CD14-positive monocyte (primary cell): ENCODE measurements around the gene SYDE1. TPM values are rescaled to one million over a fixed set of nuclear protein-coding genes. Genes with fewer than 3 reads are reported as not detected.
A peak's percentile ranks its signal among the peaks of the same experiment; 100 is the strongest.
"Not testable (repeated sequence)": the region's sequence is repeated elsewhere in the genome, so short reads cannot be mapped to it uniquely, and the experiment has no call there.

ENCODE experiments used
- DNase-seq, 3 donors: peaks; one replicate each; pipeline ENCODE4 v3.0.0-alpha.2; 2011 to 2022
- H2AFZ ChIP-seq: 2 replicates; pipeline ENCODE4 v1.6.0; 2012; ENCODE audit warnings: mild to moderate bottlenecking, low read depth, low read length, inconsistent platforms; ENCODE audit not compliant: insufficient read depth, poor library complexity, severe bottlenecking
- H3K27ac ChIP-seq, 2 donors: 1 replicate in 1 of 2; 2 replicates in 1 of 2; pipeline ENCODE4 v1.5.1; 2012 to 2013; ENCODE audit warnings: low read length in 2 of 2, control low read depth in 1 of 2, inconsistent platforms in 1 of 2, low read depth in 1 of 2, mild to moderate bottlenecking in 1 of 2
- H3K27me3 ChIP-seq, 2 donors: one replicate each; pipeline versions ENCODE4 v1.6.0 to v1.6.1; 2011 to 2013; ENCODE audit warnings: low read length in 2 of 2; ENCODE audit not compliant: control insufficient read depth in 2 of 2, insufficient read depth in 2 of 2
- H3K36me3 ChIP-seq, 2 donors: replicated peaks in 1 of 2; 1 replicate in 1 of 2; 2 replicates in 1 of 2; pipeline versions ENCODE4 v1.5.1 to v1.6.1; 2012 to 2013; ENCODE audit warnings: low read length in 2 of 2, control low read depth in 1 of 2, inconsistent platforms in 1 of 2, mild to moderate bottlenecking in 1 of 2; ENCODE audit not compliant: insufficient read depth in 2 of 2, control insufficient read depth in 1 of 2
- H3K4me1 ChIP-seq, 2 donors: 1 replicate in 1 of 2; 2 replicates in 1 of 2; pipeline versions ENCODE4 v1.5.1 to v1.6.1; 2012 to 2013; ENCODE audit warnings: low read length in 2 of 2, control low read depth in 1 of 2, inconsistent platforms in 1 of 2, mild to moderate bottlenecking in 1 of 2, moderate library complexity in 1 of 2; ENCODE audit not compliant: insufficient read depth in 2 of 2, control insufficient read depth in 1 of 2
- H3K4me2 ChIP-seq: replicated peaks from 2 replicates; pipeline ENCODE3; 2012; ENCODE audit warnings: low read length, moderate library complexity, mild to moderate bottlenecking; ENCODE audit not compliant: poor library complexity, severe bottlenecking; ENCODE audit errors: extremely low read depth
- H3K4me3 ChIP-seq, 3 experiments: fragments of 200-600 bp in 1 of 3; sonication (generic) in 1 of 3; replicated peaks in 1 of 3; 1 replicate in 2 of 3; 2 replicates in 1 of 3; pipeline ENCODE4 v1.5.1; 2011 to 2013; ENCODE audit warnings: low read length in 3 of 3, mild to moderate bottlenecking in 3 of 3, control low read depth in 2 of 3, low read depth in 2 of 3, inconsistent platforms in 1 of 3, moderate library complexity in 1 of 3
- H3K79me2 ChIP-seq: 2 replicates; pipeline ENCODE4 v1.6.0; 2012; ENCODE audit warnings: mild to moderate bottlenecking, control low read depth, inconsistent platforms, low read length, moderate library complexity; ENCODE audit not compliant: insufficient read depth
- H3K9ac ChIP-seq: 2 replicates; pipeline ENCODE4 v1.6.0; 2017; ENCODE audit warnings: low read length, mild to moderate bottlenecking; ENCODE audit not compliant: insufficient read depth, poor library complexity, severe bottlenecking
- H3K9me3 ChIP-seq, 2 donors: replicated peaks in 1 of 2; 1 replicate in 1 of 2; 2 replicates in 1 of 2; pipeline versions ENCODE4 v1.5.1 to v1.6.1; 2012 to 2013; ENCODE audit warnings: low read length in 2 of 2, control low read depth in 1 of 2; ENCODE audit not compliant: control insufficient read depth in 1 of 2, insufficient read depth in 1 of 2
- H4K20me1 ChIP-seq: 2 replicates; pipeline ENCODE4 v1.6.0; 2012; ENCODE audit warnings: mild to moderate bottlenecking, low read length, control low read depth, moderate library complexity; ENCODE audit not compliant: insufficient read depth
- H3K27ac Mint-ChIP-seq, 7 donors: one replicate each; pipeline ENCODE4 v1.8.0; 2020; ENCODE audit warnings: mild to moderate bottlenecking in 7 of 7, mixed read lengths in 7 of 7, moderate library complexity in 6 of 7, inconsistent platforms in 2 of 7
- H3K27me3 Mint-ChIP-seq, 3 donors: one replicate each; pipeline ENCODE4 v1.8.0; 2021 to 2022; ENCODE audit warnings: low read depth in 3 of 3, mild to moderate bottlenecking in 3 of 3, mixed read lengths in 3 of 3, moderate library complexity in 3 of 3, inconsistent platforms in 1 of 3
- H3K36me3 Mint-ChIP-seq, 2 donors: one replicate each; pipeline ENCODE4 v1.8.0; 2020; ENCODE audit warnings: mixed read lengths in 2 of 2, inconsistent platforms in 1 of 2, mild to moderate bottlenecking in 1 of 2
- H3K4me1 Mint-ChIP-seq: one replicate; pipeline ENCODE4 v1.8.0; 2020; ENCODE audit warnings: mild to moderate bottlenecking, mixed read lengths
- H3K4me3 Mint-ChIP-seq, 2 donors: one replicate each; pipeline ENCODE4 v1.8.0; 2020; ENCODE audit warnings: mild to moderate bottlenecking in 2 of 2, mixed read lengths in 2 of 2, moderate library complexity in 1 of 2
- H3K9me3 Mint-ChIP-seq, 7 donors: one replicate each; pipeline ENCODE4 v1.8.0; 2020 to 2022; ENCODE audit warnings: mixed read lengths in 7 of 7, mild to moderate bottlenecking in 6 of 7, moderate library complexity in 6 of 7, inconsistent platforms in 2 of 7
- WGBS: methylation state at CpG from one replicate; pipeline ENCODE4 v1.1.5; 2013; ENCODE audit warnings: missing lambda C conversion rate; ENCODE audit not compliant: insufficient coverage; 5-methylcytosine and 5-hydroxymethylcytosine counted together
- intact Hi-C, 2 donors: fragments of 100-400 bp; cut with micrococcal nuclease; formaldehyde crosslinking; loops; one replicate each; pipeline versions ENCODE4 v1.15.0 to v1.15.1; 2023
- polyA plus RNA-seq, 3 donors: library from polyadenylated mRNA; depleted of rRNA in 1 of 3; unstranded in 2 of 3; stranded (reverse) in 1 of 3; fragments of 300-500 nt in 2 of 3; fragments of >200 nt in 1 of 3; fragmentation: Illumina TruSeq in 2 of 3; gene quantifications; 1 replicate in 2 of 3; 2 replicates in 1 of 3; pipeline ENCODE4 v1.2.3, GENCODE V29; 2012 to 2021
- TF ChIP-seq, protein P1 (sequence below): fragments of 200-600 bp; IDR thresholded peaks from one replicate; pipeline ENCODE4 v1.8.0; 2022; ENCODE audit warnings: antibody characterized with exemption, mild to moderate bottlenecking

Gene SYDE1
- polyA plus RNA-seq, 3 donors = not detected

DNA sequence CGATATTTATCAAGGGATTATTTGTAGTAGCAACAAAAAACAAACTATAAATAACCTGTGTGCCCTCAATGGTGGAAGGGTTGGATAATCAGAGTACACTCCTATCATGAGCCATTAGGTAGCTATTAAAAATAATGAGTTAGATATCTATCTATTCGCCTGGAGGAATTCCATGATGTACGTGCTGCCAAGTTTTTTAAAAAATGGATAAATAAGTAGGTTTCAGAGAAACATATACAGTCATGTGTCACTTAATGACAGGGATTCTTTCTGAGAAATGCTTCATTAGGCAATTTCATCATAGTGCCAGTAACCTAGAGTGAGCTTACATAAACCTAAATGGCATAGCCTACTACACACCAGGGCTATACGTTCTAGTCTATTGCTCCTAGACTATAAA lies 31.4 kb upstream of the SYDE1 start:
- H4K20me1 ChIP-seq = no peaks in the 10 kb centered on the region
- peaks cover 0 to 3% of the 10 kb centered on the region in 2 donors for H3K27me3 ChIP-seq
- TF ChIP-seq, protein P1, sequence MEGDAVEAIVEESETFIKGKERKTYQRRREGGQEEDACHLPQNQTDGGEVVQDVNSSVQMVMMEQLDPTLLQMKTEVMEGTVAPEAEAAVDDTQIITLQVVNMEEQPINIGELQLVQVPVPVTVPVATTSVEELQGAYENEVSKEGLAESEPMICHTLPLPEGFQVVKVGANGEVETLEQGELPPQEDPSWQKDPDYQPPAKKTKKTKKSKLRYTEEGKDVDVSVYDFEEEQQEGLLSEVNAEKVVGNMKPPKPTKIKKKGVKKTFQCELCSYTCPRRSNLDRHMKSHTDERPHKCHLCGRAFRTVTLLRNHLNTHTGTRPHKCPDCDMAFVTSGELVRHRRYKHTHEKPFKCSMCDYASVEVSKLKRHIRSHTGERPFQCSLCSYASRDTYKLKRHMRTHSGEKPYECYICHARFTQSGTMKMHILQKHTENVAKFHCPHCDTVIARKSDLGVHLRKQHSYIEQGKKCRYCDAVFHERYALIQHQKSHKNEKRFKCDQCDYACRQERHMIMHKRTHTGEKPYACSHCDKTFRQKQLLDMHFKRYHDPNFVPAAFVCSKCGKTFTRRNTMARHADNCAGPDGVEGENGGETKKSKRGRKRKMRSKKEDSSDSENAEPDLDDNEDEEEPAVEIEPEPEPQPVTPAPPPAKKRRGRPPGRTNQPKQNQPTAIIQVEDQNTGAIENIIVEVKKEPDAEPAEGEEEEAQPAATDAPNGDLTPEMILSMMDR = no peak
- no peaks in the 10 kb centered on the region for H3K9me3 ChIP-seq
- no peaks in the 10 kb centered on the region for H3K36me3 ChIP-seq
- no peak overlapping the region for H3K4me2 ChIP-seq
- Mint-ChIP-seq H3K9me3 (peaks cover 0 to 4% (median 0%) of the 10 kb centered on the region in 7 donors), H3K27me3 (peaks cover 2 to 17% (median 5%) of the 10 kb centered on the region in 3 donors), H3K27ac (no peak overlapping the region), H3K4me3 (no peak overlapping the region), H3K4me1 (no peaks in the 10 kb centered on the region), H3K36me3 (no peaks in the 10 kb centered on the region)
- H2AFZ ChIP-seq = no peak overlapping the region
- no peaks in the 10 kb centered on the region for H3K4me1 ChIP-seq
- no peak overlapping the region for H3K27ac ChIP-seq
- H3K4me3 ChIP-seq = no peak overlapping the region
- H3K79me2 ChIP-seq = no peaks in the 10 kb centered on the region
- DNase-seq = no peak
- intact Hi-C loops = no loop called here
- no peak overlapping the region for H3K9ac ChIP-seq
- no CpG with 5 or more reads among the region's 4 CpGs for WGBS

- H3K27ac ChIP-seq, H4K20me1 ChIP-seq, DNase-seq, H3K9ac ChIP-seq, H3K9me3 ChIP-seq, H3K36me3 Mint-ChIP-seq, H3K4me2 ChIP-seq, H3K79me2 ChIP-seq, H3K4me3 ChIP-seq, H3K4me3 Mint-ChIP-seq, H2AFZ ChIP-seq, H3K4me1 Mint-ChIP-seq, intact Hi-C loops, H3K9me3 Mint-ChIP-seq, H3K36me3 ChIP-seq, H3K27me3 ChIP-seq, H3K4me1 ChIP-seq: not testable (repeated sequence)
- no CpG with 5 or more reads among the region's 4 CpGs for WGBS
- peak overlapping the region in 1 of 7 donors; percentile 53 for H3K27ac Mint-ChIP-seq
- peaks cover 6 to 16% (median 11%) of the 10 kb centered on the region in 3 donors for H3K27me3 Mint-ChIP-seq
These were observed 27.2 kb upstream of the SYDE1 start for GRCh38 chr19:15080002-15080401.
